SU-DHL-6 (cell line): ENCODE data around the gene ARID5B.

Experiments used
- EZH2phosphoT487 ChIP-seq: fragments of 200-600 bp; sonication (generic), shearing (Covaris generic); conservative IDR thresholded peaks from 2 replicates; pipeline ENCODE4 v1.6.1; 2018; ENCODE audit warnings: mild to moderate bottlenecking, antibody characterized with exemption, low read length, moderate library complexity, mixed read lengths
- TF ChIP-seq, protein P1 (sequence below): fragments of 200-600 bp; sonication (generic); IDR thresholded peaks from one replicate; pipeline ENCODE4 v1.5.1; 2017; ENCODE audit warnings: antibody characterized with exemption, mild to moderate bottlenecking, low read length, moderate library complexity; ENCODE audit not compliant: insufficient read depth, poor library complexity, severe bottlenecking

GRCh38 chr10:61899663-61899996 lies 1.9 kb upstream of the ARID5B start:
- TF ChIP-seq, protein P1, sequence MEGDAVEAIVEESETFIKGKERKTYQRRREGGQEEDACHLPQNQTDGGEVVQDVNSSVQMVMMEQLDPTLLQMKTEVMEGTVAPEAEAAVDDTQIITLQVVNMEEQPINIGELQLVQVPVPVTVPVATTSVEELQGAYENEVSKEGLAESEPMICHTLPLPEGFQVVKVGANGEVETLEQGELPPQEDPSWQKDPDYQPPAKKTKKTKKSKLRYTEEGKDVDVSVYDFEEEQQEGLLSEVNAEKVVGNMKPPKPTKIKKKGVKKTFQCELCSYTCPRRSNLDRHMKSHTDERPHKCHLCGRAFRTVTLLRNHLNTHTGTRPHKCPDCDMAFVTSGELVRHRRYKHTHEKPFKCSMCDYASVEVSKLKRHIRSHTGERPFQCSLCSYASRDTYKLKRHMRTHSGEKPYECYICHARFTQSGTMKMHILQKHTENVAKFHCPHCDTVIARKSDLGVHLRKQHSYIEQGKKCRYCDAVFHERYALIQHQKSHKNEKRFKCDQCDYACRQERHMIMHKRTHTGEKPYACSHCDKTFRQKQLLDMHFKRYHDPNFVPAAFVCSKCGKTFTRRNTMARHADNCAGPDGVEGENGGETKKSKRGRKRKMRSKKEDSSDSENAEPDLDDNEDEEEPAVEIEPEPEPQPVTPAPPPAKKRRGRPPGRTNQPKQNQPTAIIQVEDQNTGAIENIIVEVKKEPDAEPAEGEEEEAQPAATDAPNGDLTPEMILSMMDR, result no peak
- no peak for TF ChIP-seq EZH2phosphoT487
